22Rv1 (cell line): ENCODE measurements around the gene C4orf50.

Experiments
- CTCF ChIP-seq: fragments of 450-650 bp; IDR thresholded peaks from 2 replicates; pipeline ENCODE4 v1.5.1; 2017; ENCODE audit warnings: mild to moderate bottlenecking
- ZFX ChIP-seq: fragments of 450-650 bp; IDR thresholded peaks from 2 replicates; pipeline ENCODE4 v1.6.1; 2017; ENCODE audit warnings: antibody characterized with exemption, borderline replicate concordance

- TF ChIP-seq CTCF (no peak), ZFX (no peak)
Observed at GRCh38 chr4:6054162-6054922, 36.1 kb upstream of the C4orf50 start.
